IMR-90 (cell line): Measurements from ENCODE around the gene FBXW5. TPM values are rescaled to one million over a fixed set of nuclear protein-coding genes. Genes with fewer than 3 reads are reported as not detected.

Source experiments
- ATAC-seq: fragments of 200-7000 bp; cut with Tn5 transposase; 2 replicates; pipeline ENCODE4 v1.9.1; 2020; ENCODE audit warnings: low read depth, mild to moderate bottlenecking, moderate library complexity
- BruUV-seq: library from RNA; stranded (reverse); fragments of 400-500 nt; replicated peaks from 2 replicates; lab custom pipeline; 2021; lab: Mats Ljungman, UMichigan
- CTCF ChIA-PET: fragments of 300-600 bp; formaldehyde crosslinking; extraction: SDS; loops from one replicate; lab custom pipeline; 2021; ENCODE audit warnings: antibody characterized with exemption; lab: Yijun Ruan, JAX
- POLR2A ChIA-PET: fragments of 300-600 bp; sonication (Branson Sonifier 250); formaldehyde crosslinking; loops from one replicate; lab custom pipeline; 2022; ENCODE audit warnings: antibody characterized with exemption; ENCODE audit not compliant: unreplicated experiment; lab: Charles Lee
- DNase-seq: peaks from one replicate; pipeline ENCODE4 v3.0.0; 2013
- H2AFZ ChIP-seq: replicated peaks from 2 replicates; pipeline ENCODE3; 2013; ENCODE audit warnings: low read length, mild to moderate bottlenecking; ENCODE audit not compliant: poor library complexity
- H2AK5ac ChIP-seq: 2 replicates; pipeline ENCODE4 v1.6.1; 2013; ENCODE audit warnings: low read depth, low read length, inconsistent platforms
- H2AK9ac ChIP-seq: replicated peaks from 2 replicates; pipeline ENCODE3; 2013; ENCODE audit warnings: mild to moderate bottlenecking, low read depth, low read length, moderate library complexity; ENCODE audit not compliant: poor library complexity
- H2BK120ac ChIP-seq: 2 replicates; pipeline ENCODE4 v1.6.1; 2013; ENCODE audit warnings: low read depth, low read length, inconsistent platforms
- H2BK15ac ChIP-seq: 3 replicates; pipeline ENCODE4 v1.6.1; 2013; ENCODE audit warnings: low read depth, low read length, inconsistent platforms
- H2BK20ac ChIP-seq: 2 replicates; pipeline ENCODE4 v1.6.1; 2013; ENCODE audit warnings: low read depth, mild to moderate bottlenecking, inconsistent platforms, low read length, moderate library complexity
- H2BK5ac ChIP-seq: 2 replicates; pipeline ENCODE4 v1.6.1; 2013; ENCODE audit warnings: mild to moderate bottlenecking, low read depth, low read length, inconsistent platforms; ENCODE audit not compliant: poor library complexity, severe bottlenecking
- H3K14ac ChIP-seq: replicated peaks from 2 replicates; pipeline ENCODE4 v1.6.1; 2013; ENCODE audit warnings: low read depth, low read length, inconsistent platforms
- H3K18ac ChIP-seq: 2 replicates; pipeline ENCODE4 v1.6.1; 2013; ENCODE audit warnings: low read depth, low read length, control low read depth
- H3K23ac ChIP-seq: 2 replicates; pipeline ENCODE4 v1.6.1; 2013; ENCODE audit warnings: low read depth, low read length, inconsistent platforms
- H3K27ac ChIP-seq: 2 replicates; pipeline ENCODE4 v1.5.1; 2013; ENCODE audit warnings: mild to moderate bottlenecking, control low read depth, low read length; ENCODE audit not compliant: insufficient read depth
- H3K27me3 ChIP-seq: 2 replicates; pipeline ENCODE4 v1.6.1; 2013; ENCODE audit warnings: low read length; ENCODE audit not compliant: control insufficient read depth, insufficient read depth
- H3K36me3 ChIP-seq: 2 replicates; pipeline ENCODE4 v1.6.1; 2013; ENCODE audit warnings: low read length, mixed read lengths; ENCODE audit not compliant: control insufficient read depth, insufficient read depth
- H3K4ac ChIP-seq: 2 replicates; pipeline ENCODE4 v1.6.1; 2013; ENCODE audit warnings: low read depth, low read length, inconsistent platforms
- H3K4me1 ChIP-seq: 2 replicates; pipeline ENCODE4 v1.6.1; 2013; ENCODE audit warnings: low read length, mixed read lengths; ENCODE audit not compliant: control insufficient read depth, insufficient read depth
- H3K4me2 ChIP-seq: 2 replicates; pipeline ENCODE4 v1.6.1; 2013; ENCODE audit warnings: low read depth, mild to moderate bottlenecking, control low read depth, low read length, moderate library complexity
- H3K4me3 ChIP-seq: 2 replicates; pipeline ENCODE4 v1.5.1; 2013; ENCODE audit warnings: low read depth, mild to moderate bottlenecking, control low read depth, low read length, moderate library complexity; ENCODE audit not compliant: insufficient read depth
- H3K56ac ChIP-seq: 2 replicates; pipeline ENCODE4 v1.6.1; 2013; ENCODE audit warnings: low read length, inconsistent platforms; ENCODE audit not compliant: insufficient read depth; ENCODE audit errors: extremely low read depth
- H3K79me1 ChIP-seq, 2 experiments: 2 replicates each; pipeline ENCODE4 v1.6.1; 2013; ENCODE audit warnings: low read length in 2 of 2, inconsistent platforms in 1 of 2, low read depth in 1 of 2
- H3K9ac ChIP-seq: 2 replicates; pipeline ENCODE4 v1.6.1; 2013; ENCODE audit warnings: low read depth, low read length, control low read depth
- H3K9me1 ChIP-seq: 2 replicates; pipeline ENCODE4 v1.6.1; 2013; ENCODE audit warnings: low read length, inconsistent platforms; ENCODE audit not compliant: insufficient read depth
- H3K9me3 ChIP-seq: 2 replicates; pipeline ENCODE4 v1.6.1; 2013; ENCODE audit warnings: low read length; ENCODE audit not compliant: control insufficient read depth, insufficient read depth
- H4K20me1 ChIP-seq: 2 replicates; pipeline ENCODE4 v1.6.1; 2013; ENCODE audit warnings: low read length, inconsistent platforms; ENCODE audit not compliant: insufficient read depth
- H4K5ac ChIP-seq: 2 replicates; pipeline ENCODE4 v1.6.1; 2013; ENCODE audit warnings: mild to moderate bottlenecking, low read depth, low read length, control low read depth
- H4K8ac ChIP-seq, 2 experiments: 2 replicates each; pipeline ENCODE4 v1.6.1; 2013; ENCODE audit warnings: low read depth in 2 of 2, low read length in 2 of 2, control low read depth in 1 of 2, inconsistent platforms in 1 of 2
- H4K91ac ChIP-seq: 2 replicates; pipeline ENCODE4 v1.6.1; 2013; ENCODE audit warnings: low read depth, low read length, inconsistent platforms; ENCODE audit not compliant: insufficient read depth
- BHLHE40 ChIP-seq: fragments of 150-350 bp; IDR thresholded peaks from 2 replicates; pipeline ENCODE4 v1.6.1; 2016; ENCODE audit warnings: mild to moderate bottlenecking, low read depth, low read length
- CEBPB ChIP-seq: IDR thresholded peaks from 2 replicates; pipeline ENCODE4 v1.6.1; 2012; ENCODE audit warnings: low read depth, low read length, improper control_type of control experiment
- CHD1 ChIP-seq: IDR thresholded peaks from 2 replicates; pipeline ENCODE4 v1.6.1; 2012; ENCODE audit warnings: low read depth, low read length, improper control_type of control experiment
- FOS ChIP-seq: fragments of 150-350 bp; IDR thresholded peaks from 2 replicates; pipeline ENCODE4 v1.6.1; 2016; ENCODE audit warnings: low read depth, low read length
- MAZ ChIP-seq: IDR thresholded peaks from 2 replicates; pipeline ENCODE4 v1.6.1; 2012; ENCODE audit warnings: low read depth, mild to moderate bottlenecking, low read length, improper control_type of control experiment, moderate library complexity, borderline replicate concordance
- MXI1 ChIP-seq: IDR thresholded peaks from 2 replicates; pipeline ENCODE4 v1.6.1; 2012; ENCODE audit warnings: low read depth, mild to moderate bottlenecking, low read length, moderate library complexity, borderline replicate concordance
- NFE2L2 ChIP-seq: fragments of 150-350 bp; IDR thresholded peaks from 2 replicates; pipeline ENCODE4 v1.6.1; 2016; ENCODE audit warnings: low read depth, mild to moderate bottlenecking, low read length
- POLR2A ChIP-seq: IDR thresholded peaks from 2 replicates; pipeline ENCODE4 v1.6.1; 2012; ENCODE audit warnings: mild to moderate bottlenecking, low read depth, low read length
- RCOR1 ChIP-seq: IDR thresholded peaks from 2 replicates; pipeline ENCODE4 v1.6.1; 2012; ENCODE audit warnings: mild to moderate bottlenecking, low read length, improper control_type of control experiment; ENCODE audit not compliant: insufficient replicate concordance
- RFX5 ChIP-seq: IDR thresholded peaks from 2 replicates; pipeline ENCODE4 v1.8.0; 2012; ENCODE audit warnings: low read depth, mild to moderate bottlenecking, low read length, moderate library complexity
- WGBS, 2 experiments: methylation state at CpG; one replicate each; pipeline versions ENCODE4 v1.1.5 to v1.1.7; 2013; ENCODE audit warnings: missing lambda C conversion rate in 2 of 2; ENCODE audit not compliant: insufficient read length in 1 of 2; ENCODE audit errors: extremely low coverage in 2 of 2; 5-methylcytosine and 5-hydroxymethylcytosine counted together
- dilution Hi-C: fragments of 300-500 bp; cut with HindIII; formaldehyde crosslinking; loops from one replicate; pipeline ENCODE4 v1.14.3; 2018; ENCODE audit warnings: low sequenced_read_pairs; ENCODE audit not compliant: unreplicated experiment
- in situ Hi-C: fragments of 300-500 bp; cut with MboI; formaldehyde crosslinking; loops from 3 replicates; pipeline ENCODE4 v1.14.3; 2019; ENCODE audit warnings: low sequenced_read_pairs, inconsistent platforms, mixed read lengths
- intact Hi-C: fragments of 100-400 bp; cut with micrococcal nuclease; formaldehyde crosslinking; loops from 2 replicates; pipeline ENCODE4 v1.10.0; 2022
- polyA plus RNA-seq, 3 experiments: library from polyadenylated mRNA; depleted of rRNA; stranded (reverse); fragments of >200 nt; gene quantifications; 2 replicates each; pipeline ENCODE4 v1.2.3, GENCODE V29; 2012; ENCODE audit warnings: low replicate concordance in 1 of 3
- total RNA-seq: library from RNA; depleted of rRNA; stranded (reverse); fragments of >200 nt; gene quantifications from 2 replicates; pipeline ENCODE4 v1.2.3, GENCODE V29; 2012
- TF ChIP-seq, protein P1 (sequence below): conservative IDR thresholded peaks from 2 replicates; pipeline ENCODE4 v1.5.1; 2012; ENCODE audit warnings: mild to moderate bottlenecking, low read depth, low read length, improper control_type of control experiment

The FBXW5 gene
- total and polyA plus RNA-seq, 2 of the 4 experiments (the other 2 are of a cell fraction), result 65.1 to 80.2 TPM

- no peak overlapping the region for H2BK20ac ChIP-seq
- in situ Hi-C loops, result no loop called here
- no peak overlapping the region for H4K8ac ChIP-seq
- no peaks in the 10 kb centered on the region for H3K4me1 ChIP-seq
- no peak overlapping the region for H2AK9ac ChIP-seq
- no peak overlapping the region for H3K27ac ChIP-seq
- no peak overlapping the region for H2BK15ac ChIP-seq
- no peak overlapping the region for H3K9ac ChIP-seq
- WGBS, 2 experiments, result 91% methylated on average over 12 of the region's 13 CpGs; no CpG with 5 or more reads in 1 of the 2 experiments
- no peak overlapping the region for H2AK5ac ChIP-seq
- no peaks in the 10 kb centered on the region for H4K20me1 ChIP-seq
- no peaks in the 10 kb centered on the region; a peak in 1 of 4 replicates for H3K79me1 ChIP-seq
- ATAC-seq, result no peak
- BruUV-seq, result no TSS peak
- ChIA-PET CTCF (no interaction called here), POLR2A (no interaction called here)
- no peak overlapping the region for H3K4ac ChIP-seq
- DNase-seq, result no peak
- no peak overlapping the region for H2BK120ac ChIP-seq
- H4K91ac ChIP-seq, result no peak overlapping the region
- intact Hi-C loops, result no loop called here
- no peak overlapping the region for H4K5ac ChIP-seq
- dilution Hi-C loops, result no loop called here
- no peak overlapping the region for H3K23ac ChIP-seq
- H3K4me2 ChIP-seq, result no peak overlapping the region
- no peaks in the 10 kb centered on the region for H3K9me3 ChIP-seq
- no peak overlapping the region for H2BK5ac ChIP-seq
- H3K27me3 ChIP-seq, result no peaks in the 10 kb centered on the region
- no peak overlapping the region for H3K56ac ChIP-seq
- no peak overlapping the region for H3K18ac ChIP-seq
- TF ChIP-seq, protein P1, sequence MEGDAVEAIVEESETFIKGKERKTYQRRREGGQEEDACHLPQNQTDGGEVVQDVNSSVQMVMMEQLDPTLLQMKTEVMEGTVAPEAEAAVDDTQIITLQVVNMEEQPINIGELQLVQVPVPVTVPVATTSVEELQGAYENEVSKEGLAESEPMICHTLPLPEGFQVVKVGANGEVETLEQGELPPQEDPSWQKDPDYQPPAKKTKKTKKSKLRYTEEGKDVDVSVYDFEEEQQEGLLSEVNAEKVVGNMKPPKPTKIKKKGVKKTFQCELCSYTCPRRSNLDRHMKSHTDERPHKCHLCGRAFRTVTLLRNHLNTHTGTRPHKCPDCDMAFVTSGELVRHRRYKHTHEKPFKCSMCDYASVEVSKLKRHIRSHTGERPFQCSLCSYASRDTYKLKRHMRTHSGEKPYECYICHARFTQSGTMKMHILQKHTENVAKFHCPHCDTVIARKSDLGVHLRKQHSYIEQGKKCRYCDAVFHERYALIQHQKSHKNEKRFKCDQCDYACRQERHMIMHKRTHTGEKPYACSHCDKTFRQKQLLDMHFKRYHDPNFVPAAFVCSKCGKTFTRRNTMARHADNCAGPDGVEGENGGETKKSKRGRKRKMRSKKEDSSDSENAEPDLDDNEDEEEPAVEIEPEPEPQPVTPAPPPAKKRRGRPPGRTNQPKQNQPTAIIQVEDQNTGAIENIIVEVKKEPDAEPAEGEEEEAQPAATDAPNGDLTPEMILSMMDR, result no peak
- TF ChIP-seq CEBPB, result no peak
- TF ChIP-seq CHD1, result no peak
- TF ChIP-seq RFX5, result no peak
- no peak for TF ChIP-seq RCOR1
- TF ChIP-seq FOS, result no peak
- TF ChIP-seq BHLHE40, result no peak
- TF ChIP-seq NFE2L2, result no peak
- TF ChIP-seq MXI1, result no peak
- TF ChIP-seq MAZ, result no peak
- TF ChIP-seq POLR2A, result no peak
- no peak overlapping the region for H3K14ac ChIP-seq
- no peaks in the 10 kb centered on the region for H3K9me1 ChIP-seq
- peaks cover 12% of the 10 kb centered on the region for H3K36me3 ChIP-seq
- H3K4me3 ChIP-seq, result no peak overlapping the region
- no peak overlapping the region for H2AFZ ChIP-seq
Observed at GRCh38 chr9:136926749-136927148, 17.8 kb downstream of the FBXW5 start.
